Measurements from ENCODE around the gene OR2A14.
"Not testable (repeated sequence)": the region's sequence is repeated elsewhere in the genome, so short reads cannot be mapped to it uniquely, and the experiment has no call there.

OR2A14 gene

GRCh38 chr7:144158861-144159260 lies 35.9 kb downstream of the OR2A14 start:
- DNase-seq (ENCODE audit: low read depth) = no peak

GRCh38 chr7:144164784-144165183 lies 41.8 kb downstream of the OR2A14 start:
- no peak for DNase-seq (ENCODE audit: low read depth)

- DNase-seq (ENCODE audit: low read depth) = not testable (repeated sequence)
Measured at GRCh38 chr7:144171594-144172350, 48.8 kb downstream of the OR2A14 start.

- no peak for DNase-seq (ENCODE audit: low read depth)
Measured at GRCh38 chr7:144174613-144175012, 51.6 kb downstream of the OR2A14 start.

- not testable (repeated sequence) for DNase-seq (ENCODE audit: low read depth)
Measured at GRCh38 chr7:144178380-144179164, 55.6 kb downstream of the OR2A14 start.

- DNase-seq (ENCODE audit: low read depth) = not testable (repeated sequence)
Measured at GRCh38 chr7:144179165-144179479, 56.1 kb downstream of the OR2A14 start.
